ENCODE results near the gene CELF5.

- TF ChIP-seq CTCF (IDR thresholded peaks at IDR 0.05) (no peak), EZH2 (IDR thresholded peaks at IDR 0.05; ENCODE audit: borderline replicate concordance, insufficient read depth, low read depth, low read length, poor library complexity, severe bottlenecking) (no peak)
Measured at GRCh38 chr19:3279306-3279705, 54.8 kb downstream of the CELF5 start.

Data from B cell (primary cell).